Adipocyte (in vitro differentiated cells): ENCODE results near the gene DNMT3A.

Source experiments
- DNase-seq: peaks from one replicate; pipeline ENCODE4 v3.0.0-alpha.2; 2015; ENCODE audit warnings: low read depth
- H3K27me3 ChIP-seq: replicated peaks from 2 replicates; pipeline ENCODE4 v1.7.0; 2013; ENCODE audit warnings: mild to moderate bottlenecking, low read length, moderate library complexity; ENCODE audit not compliant: control insufficient read depth, insufficient read depth
- H3K36me3 ChIP-seq: 2 replicates; pipeline ENCODE4 v1.7.0; 2013; ENCODE audit warnings: low read length, mild to moderate bottlenecking, moderate library complexity; ENCODE audit not compliant: control insufficient read depth, insufficient read depth, severe bottlenecking
- H3K4me1 ChIP-seq: 2 replicates; pipeline ENCODE4 v1.7.0; 2013; ENCODE audit warnings: mild to moderate bottlenecking, low read length, moderate library complexity; ENCODE audit not compliant: control insufficient read depth, insufficient read depth
- H3K4me3 ChIP-seq: 2 replicates; pipeline ENCODE4 v1.7.0; 2013; ENCODE audit warnings: mild to moderate bottlenecking, low read length, moderate library complexity
- H3K9ac ChIP-seq: 2 replicates; pipeline ENCODE4 v1.7.0; 2013; ENCODE audit warnings: mild to moderate bottlenecking, low read length, moderate library complexity
- H3K9me3 ChIP-seq: 2 replicates; pipeline ENCODE4 v1.7.0; 2013; ENCODE audit warnings: mild to moderate bottlenecking, low read length, moderate library complexity; ENCODE audit not compliant: control insufficient read depth

DNMT3A gene

GRCh38 chr2:25258847-25259736, 82.6 kb downstream of the DNMT3A start:
- no peak overlapping the region for H3K4me3 ChIP-seq
- H3K4me1 ChIP-seq: peaks cover 8% of the 10 kb centered on the region
- H3K9me3 ChIP-seq: no peaks in the 10 kb centered on the region
- H3K27me3 ChIP-seq: no peaks in the 10 kb centered on the region
- peaks cover 8% of the 10 kb centered on the region for H3K36me3 ChIP-seq
- H3K9ac ChIP-seq: no peak overlapping the region
- DNase-seq: no peak

GRCh38 chr2:25257931-25258846, 83.5 kb downstream of the DNMT3A start:
- Histone ChIP-seq H3K4me3 (no peak overlapping the region), H3K36me3 (peaks cover 8% of the 10 kb centered on the region), H3K27me3 (no peaks in the 10 kb centered on the region), H3K4me1 (peaks cover under 1% of the 10 kb centered on the region), H3K9me3 (no peaks in the 10 kb centered on the region), H3K9ac (no peak overlapping the region)
- no peak for DNase-seq

- no peaks in the 10 kb centered on the region for H3K9me3 ChIP-seq
- H3K4me1 ChIP-seq: peaks cover 5% of the 10 kb centered on the region
- no peak overlapping the region for H3K4me3 ChIP-seq
- no peaks in the 10 kb centered on the region for H3K27me3 ChIP-seq
- H3K9ac ChIP-seq: no peak overlapping the region
- peak; percentile 36 for DNase-seq
- peaks cover 8% of the 10 kb centered on the region for H3K36me3 ChIP-seq
These were observed 84.6 kb downstream of the DNMT3A start for GRCh38 chr2:25257032-25257552.

DNA sequence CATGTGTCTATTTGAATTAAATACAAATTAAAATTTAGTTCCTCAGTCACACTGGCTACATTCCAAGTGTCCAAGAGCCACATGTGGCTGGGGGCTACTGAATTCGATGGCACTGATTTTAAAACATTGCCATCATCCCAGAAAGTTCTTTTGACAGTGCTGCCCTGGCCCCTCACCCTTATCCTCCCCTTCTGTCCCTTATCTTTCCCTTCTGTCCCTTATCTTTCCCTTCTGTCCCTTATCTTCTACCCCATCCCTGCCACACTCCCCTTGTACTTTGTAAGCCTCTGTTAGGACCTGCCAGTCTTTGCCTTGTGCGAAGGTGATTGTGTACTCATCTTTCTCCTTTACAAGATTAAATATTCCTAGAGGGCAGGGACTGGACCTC, 85.2 kb downstream of the DNMT3A start:
- peaks cover 10% of the 10 kb centered on the region for H3K4me1 ChIP-seq
- DNase-seq: no peak

GRCh38 chr2:25255745-25256487, 85.8 kb downstream of the DNMT3A start:
- DNase-seq: no peak
- Histone ChIP-seq H3K36me3 (peaks cover 8% of the 10 kb centered on the region), H3K4me1 (peaks cover 11% of the 10 kb centered on the region), H3K4me3 (no peak overlapping the region), H3K9ac (no peak overlapping the region), H3K27me3 (no peaks in the 10 kb centered on the region), H3K9me3 (no peaks in the 10 kb centered on the region)

More for the DNA sequence above, 85.2 kb downstream of the DNMT3A start:
- no peak overlapping the region for H3K4me3 ChIP-seq
- no peaks in the 10 kb centered on the region for H3K9me3 ChIP-seq
- no peaks in the 10 kb centered on the region for H3K27me3 ChIP-seq
- no peak overlapping the region for H3K9ac ChIP-seq
- peaks cover 8% of the 10 kb centered on the region for H3K36me3 ChIP-seq

DNA sequence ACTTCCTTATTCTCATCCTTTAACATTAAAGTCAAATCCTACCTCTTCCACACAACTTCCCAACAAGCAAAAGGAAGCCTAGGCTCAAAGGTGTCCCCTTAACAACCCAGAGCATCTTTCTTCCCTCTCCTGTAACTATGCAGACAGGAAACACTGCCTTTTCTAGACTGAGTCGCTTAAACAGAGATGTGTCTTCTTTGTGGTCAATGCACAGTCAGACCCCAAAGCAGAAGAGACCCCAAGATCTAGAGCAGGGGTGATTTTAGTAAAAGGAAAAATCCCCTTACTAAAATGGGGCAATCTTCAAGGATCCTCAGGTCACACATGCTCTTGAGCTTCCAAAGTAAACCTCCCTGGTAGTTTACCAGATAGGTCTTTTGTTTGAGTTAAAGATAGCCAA, 86.8 kb downstream of the DNMT3A start:
- Histone ChIP-seq H3K36me3 (peaks cover 3% of the 10 kb centered on the region), H3K4me1 (peaks cover 11% of the 10 kb centered on the region), H3K4me3 (no peak overlapping the region), H3K9ac (no peak overlapping the region), H3K27me3 (no peaks in the 10 kb centered on the region), H3K9me3 (no peaks in the 10 kb centered on the region)
- no peak for DNase-seq

DNA sequence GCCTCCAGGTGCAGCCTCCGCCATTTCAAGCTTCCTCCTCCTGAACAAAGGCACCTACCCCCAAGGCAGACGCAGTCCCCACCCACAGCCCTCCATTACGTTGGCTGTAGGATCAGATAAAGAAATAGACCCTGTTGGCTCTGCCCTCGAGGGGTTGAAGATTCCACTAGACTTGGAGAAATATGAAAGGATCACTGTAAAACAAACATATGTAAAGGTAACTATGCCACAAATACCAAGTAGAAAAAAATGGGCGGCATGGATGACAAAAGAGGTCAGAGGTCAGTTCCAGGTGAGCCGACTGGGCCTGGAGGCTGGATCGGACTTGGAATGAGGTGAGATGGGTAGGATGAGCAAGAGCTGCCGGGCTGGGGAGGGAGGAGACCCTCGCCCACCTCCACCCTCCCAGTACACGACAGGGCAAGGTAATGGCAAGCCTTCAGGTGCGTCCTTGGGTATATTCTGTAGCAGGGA, 88.5 kb downstream of the DNMT3A start:
- Histone ChIP-seq H3K27me3 (no peaks in the 10 kb centered on the region), H3K4me1 (peaks cover 11% of the 10 kb centered on the region), H3K9me3 (no peaks in the 10 kb centered on the region), H3K9ac (peak overlapping the region; percentile 80), H3K4me3 (peak overlapping the region; percentile 73), H3K36me3 (peaks cover 3% of the 10 kb centered on the region)
- DNase-seq: no peak

GRCh38 chr2:25252291-25253152, 89.2 kb downstream of the DNMT3A start:
- DNase-seq: peak; percentile 73
- Histone ChIP-seq H3K36me3 (peaks cover 4% of the 10 kb centered on the region), H3K9ac (peak overlapping the region; percentile 80), H3K27me3 (no peaks in the 10 kb centered on the region), H3K4me1 (peaks cover 11% of the 10 kb centered on the region), H3K9me3 (no peaks in the 10 kb centered on the region), H3K4me3 (peak overlapping the region; percentile 73)

- Histone ChIP-seq H3K9me3 (no peaks in the 10 kb centered on the region), H3K27me3 (no peaks in the 10 kb centered on the region), H3K4me1 (peaks cover 11% of the 10 kb centered on the region), H3K36me3 (peaks cover 12% of the 10 kb centered on the region), H3K9ac (peak overlapping the region; percentile 75), H3K4me3 (peak overlapping the region; percentile 69)
- DNase-seq: peak; percentile 43
These were observed 90.1 kb downstream of the DNMT3A start for GRCh38 chr2:25251422-25252273.
